ENCODE results near the gene ANKS6. TPM values are rescaled to one million over a fixed set of nuclear protein-coding genes. Genes with fewer than 3 reads are reported as not detected.
A peak's percentile ranks its signal among the peaks of the same experiment; 100 is the strongest.

The ANKS6 gene
- total and polyA plus RNA-seq, 2 of the 4 experiments (the other 2 are of a cell fraction) = 9.0 to 23.6 TPM

DNA sequence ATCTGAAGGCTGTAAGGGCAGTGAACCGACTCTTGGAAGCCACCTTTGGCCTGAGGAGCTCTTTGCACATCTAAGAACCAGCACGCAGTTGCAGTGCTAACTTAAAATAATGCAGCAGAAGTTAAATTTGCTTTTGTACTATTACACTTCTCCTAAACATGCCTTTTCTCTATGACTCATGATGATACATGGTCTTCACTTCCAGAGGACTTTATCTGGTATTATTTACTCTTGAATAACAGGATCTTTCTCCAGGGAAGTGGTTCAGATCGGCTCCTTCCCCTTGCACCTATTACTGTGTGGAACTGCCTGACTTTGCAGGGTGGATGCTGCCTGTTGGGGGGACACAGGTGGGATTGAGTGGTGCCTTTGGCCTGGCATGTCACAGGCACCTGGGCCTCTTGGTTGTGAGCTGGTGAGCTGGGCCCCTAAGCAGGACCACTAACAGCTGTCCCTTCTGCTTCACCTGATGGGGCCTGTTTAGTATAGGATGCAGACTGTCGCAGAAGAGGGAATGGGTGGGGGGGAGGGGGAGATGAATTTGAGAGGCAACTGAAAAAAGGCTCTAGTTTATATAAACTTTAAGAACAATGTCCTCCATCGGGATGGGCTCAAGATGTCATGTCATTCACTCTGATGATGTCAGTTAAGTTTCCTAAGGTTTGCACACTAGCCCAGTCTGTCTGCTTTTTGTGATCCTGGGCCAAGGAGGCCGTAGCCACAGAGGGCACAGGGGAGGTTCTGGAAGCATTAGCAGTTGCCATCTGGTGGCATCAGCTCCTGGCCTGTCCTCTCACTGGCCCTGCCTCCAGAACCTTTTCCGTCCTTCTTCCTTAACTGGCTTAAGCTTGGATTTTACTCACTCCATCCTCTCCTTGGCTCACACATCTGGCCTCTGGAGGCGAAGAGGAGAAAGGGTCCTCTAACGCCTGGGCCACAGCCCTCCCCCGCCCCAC, 53.8 kb downstream of the ANKS6 start:
- Histone ChIP-seq H3K27me3 (ENCODE audit: control insufficient read depth, insufficient read depth, low read length) (no peaks in the 10 kb centered on the region), H2BK15ac (ENCODE audit: low read depth, low read length) (no peak overlapping the region; the same call in 2 of the 3 replicates), H4K8ac (ENCODE audit: low read depth in 2 of 2, low read length in 2 of 2) (peak overlapping the region in 1 of 2 experiments; percentile 50; a peak in 1 of 4 replicates), H3K4me2 (ENCODE audit: low read depth, low read length) (no peak overlapping the region), H3K18ac (ENCODE audit: low read depth, low read length) (0 out of 2 replicates have a peak overlapping the region, but pooled peaks have one; percentile 30), H3K9me3 (ENCODE audit: control insufficient read depth, insufficient read depth, low read length) (no peaks in the 10 kb centered on the region), H3K4me3 (ENCODE audit: insufficient read depth, low read depth, low read length) (no peak overlapping the region), H3K36me3 (ENCODE audit: control insufficient read depth, insufficient read depth, low read length) (peaks cover 15% of the 10 kb centered on the region), H3K4me1 (ENCODE audit: control insufficient read depth, insufficient read depth, low read length) (peaks cover 11% of the 10 kb centered on the region), H2BK5ac (ENCODE audit: low read depth, low read length, poor library complexity, severe bottlenecking) (peak overlapping the region; percentile 57), H3K79me1 (ENCODE audit: low read depth in 1 of 2, low read length in 2 of 2) (peaks cover 4 to 9% of the 10 kb centered on the region in 2 experiments; a peak in 2 of 4 replicates), H2AK5ac (ENCODE audit: low read depth, low read length) (peak overlapping the region; percentile 63; the same call in 1 of the 2 replicates), H3K27ac (ENCODE audit: insufficient read depth, low read length) (peak overlapping the region; percentile 55; the same call in 1 of the 2 replicates), H3K9ac (ENCODE audit: low read depth, low read length) (no peak overlapping the region), H2AK9ac (replicated peaks; ENCODE audit: low read depth, low read length, poor library complexity) (no peak overlapping the region), H2BK20ac (ENCODE audit: low read depth, low read length) (peak overlapping the region; percentile 70; the same call in 1 of the 2 replicates), H4K91ac (ENCODE audit: insufficient read depth, low read depth, low read length) (0 out of 2 replicates have a peak overlapping the region, but pooled peaks have one; percentile 13), H3K4ac (ENCODE audit: low read depth, low read length) (peak overlapping the region; percentile 69), H3K9me1 (ENCODE audit: insufficient read depth, low read length) (peaks cover 23% of the 10 kb centered on the region), H2BK120ac (ENCODE audit: low read depth, low read length) (peak overlapping the region; percentile 34), H3K23ac (ENCODE audit: low read depth, low read length) (peak overlapping the region; percentile 74; the same call in 1 of the 2 replicates), H4K20me1 (ENCODE audit: insufficient read depth, low read length) (no peaks in the 10 kb centered on the region), H2AFZ (replicated peaks; ENCODE audit: low read length, poor library complexity) (peak overlapping the region; percentile 64), H3K14ac (replicated peaks; ENCODE audit: low read depth, low read length) (peak overlapping the region; percentile 76; the same call in 1 of the 2 replicates), H3K56ac (ENCODE audit: extremely low read depth, insufficient read depth, low read length) (no peak overlapping the region), H4K5ac (ENCODE audit: low read depth, low read length) (no peak overlapping the region)
- WGBS, 2 experiments (ENCODE audit: extremely low coverage in 2 of 2, insufficient read length in 1 of 2) = no CpG with 5 or more reads among the region's 10 CpGs
- BruUV-seq (replicated peaks) = no TSS peak
- TF ChIP-seq, protein P1, sequence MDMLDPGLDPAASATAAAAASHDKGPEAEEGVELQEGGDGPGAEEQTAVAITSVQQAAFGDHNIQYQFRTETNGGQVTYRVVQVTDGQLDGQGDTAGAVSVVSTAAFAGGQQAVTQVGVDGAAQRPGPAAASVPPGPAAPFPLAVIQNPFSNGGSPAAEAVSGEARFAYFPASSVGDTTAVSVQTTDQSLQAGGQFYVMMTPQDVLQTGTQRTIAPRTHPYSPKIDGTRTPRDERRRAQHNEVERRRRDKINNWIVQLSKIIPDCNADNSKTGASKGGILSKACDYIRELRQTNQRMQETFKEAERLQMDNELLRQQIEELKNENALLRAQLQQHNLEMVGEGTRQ (IDR thresholded peaks at IDR 0.05; ENCODE audit: low read depth, low read length) = no peak
- TF ChIP-seq SMC3 (IDR thresholded peaks at IDR 0.05; ENCODE audit: low read depth, low read length) = no peak
- TF ChIP-seq RAD21 (IDR thresholded peaks at IDR 0.05; ENCODE audit: low read length) = no peak
- peak; percentile 63; the same call in 1 of the 2 replicates for TF ChIP-seq FOS (IDR thresholded peaks at IDR 0.05; ENCODE audit: low read depth, low read length)
- peak; percentile 15; the same call in 1 of the 2 replicates for TF ChIP-seq BHLHE40 (IDR thresholded peaks at IDR 0.05; ENCODE audit: low read depth, low read length)
- ChIA-PET CTCF (interaction anchor here (0.8 kb wide), 1 partner anchor 12 kb away, joined by 3 read pairs; no protein-coding TSS in a partner anchor), POLR2A (ENCODE audit: unreplicated experiment) (no interaction called here)
- ATAC-seq (ENCODE audit: low read depth) = peak; percentile 97
- dilution Hi-C loops (cut with HindIII; ENCODE audit: low sequenced_read_pairs, unreplicated experiment) (no loop called here), intact Hi-C loops (cut with micrococcal nuclease) (no loop called here), in situ Hi-C loops (cut with MboI; ENCODE audit: low sequenced_read_pairs) (no loop called here)
- DNase-seq = peak; percentile 81

Measured in IMR-90 (cell line).